NOMO-1 treated with DMSO at 0.1 percent for 48 hours (cell line): ENCODE results near the gene TRIM25.

Source experiments
- DNase-seq: peaks from one replicate; lab custom pipeline; 2025; ENCODE audit not compliant: unreplicated experiment; lab: John Stamatoyannopoulos, UW

TRIM25 gene

GRCh38 chr17:56870081-56870651 is 43.7 kb downstream of the TRIM25 start:
- no peak for DNase-seq

GRCh38 chr17:56868716-56869115 is 45.1 kb downstream of the TRIM25 start:
- no peak for DNase-seq

DNA sequence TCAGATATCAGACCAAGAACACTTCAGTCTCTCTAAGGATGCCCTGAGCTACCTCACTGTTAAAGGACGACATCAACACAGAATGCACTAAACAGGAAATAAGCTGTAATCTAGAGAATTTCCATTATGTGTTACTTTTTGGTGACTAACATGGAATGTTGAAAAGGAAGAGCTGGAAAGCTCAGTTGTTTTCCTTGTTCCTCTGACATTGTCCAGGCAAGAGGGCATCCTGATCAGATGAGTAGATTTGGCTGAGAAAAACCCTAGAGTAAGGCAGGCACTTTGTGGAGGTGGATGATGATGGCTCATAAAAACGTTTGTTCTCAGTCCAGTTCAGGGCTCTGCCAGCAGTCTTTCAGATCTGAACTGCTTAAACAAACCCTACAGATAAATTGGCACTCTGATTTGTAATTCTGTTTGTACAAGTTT is 45.9 kb downstream of the TRIM25 start:
- DNase-seq, result no peak

- no peak for DNase-seq
These were observed 47.4 kb downstream of the TRIM25 start for GRCh38 chr17:56866496-56866895.

DNA sequence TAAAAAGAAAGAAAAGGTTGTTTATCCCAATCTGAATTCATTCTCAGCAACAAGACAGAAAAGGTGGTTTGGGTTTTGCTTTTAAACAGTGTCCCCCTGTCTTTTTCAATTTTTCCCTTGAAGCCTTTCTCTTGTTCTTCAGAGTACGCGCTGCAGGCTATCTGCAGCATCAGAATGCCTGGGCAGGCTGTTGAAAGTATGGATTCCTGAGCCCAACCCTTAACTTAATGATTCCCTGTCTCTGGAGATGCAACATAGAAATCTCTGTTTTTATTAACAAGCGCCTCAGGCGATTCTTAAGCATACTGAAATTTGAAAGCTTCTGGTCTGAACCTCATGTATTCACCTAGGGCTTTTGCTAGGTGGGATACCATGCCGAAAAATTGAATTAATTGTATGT is 47.8 kb downstream of the TRIM25 start:
- no peak for DNase-seq

DNA sequence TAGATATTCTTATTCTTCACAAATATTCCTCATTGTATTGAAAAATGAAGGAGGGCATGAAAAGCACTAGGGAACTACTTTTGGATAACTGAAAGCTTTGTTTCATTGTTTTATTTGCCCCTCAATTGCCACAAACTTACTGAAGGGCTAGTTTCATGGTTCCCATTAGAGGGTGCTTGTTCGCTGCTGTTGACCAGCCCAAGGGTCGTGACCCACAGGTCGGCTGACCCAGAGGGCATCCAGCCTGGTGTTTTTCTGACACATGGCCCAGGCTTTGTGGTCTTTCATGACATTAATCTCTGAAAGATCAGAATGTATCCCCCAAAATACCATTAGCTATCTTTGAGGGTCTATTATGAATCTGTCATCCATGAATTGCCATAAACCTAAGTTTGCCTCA is 49.9 kb downstream of the TRIM25 start:
- no peak for DNase-seq

- no peak for DNase-seq
These were observed 52.0 kb downstream of the TRIM25 start for GRCh38 chr17:56861899-56862298.

- peak; percentile 11 for DNase-seq
These were observed 62.8 kb downstream of the TRIM25 start for GRCh38 chr17:56851008-56851407.

- DNase-seq, result no peak
These were observed 63.3 kb downstream of the TRIM25 start for GRCh38 chr17:56850591-56850990.

DNA sequence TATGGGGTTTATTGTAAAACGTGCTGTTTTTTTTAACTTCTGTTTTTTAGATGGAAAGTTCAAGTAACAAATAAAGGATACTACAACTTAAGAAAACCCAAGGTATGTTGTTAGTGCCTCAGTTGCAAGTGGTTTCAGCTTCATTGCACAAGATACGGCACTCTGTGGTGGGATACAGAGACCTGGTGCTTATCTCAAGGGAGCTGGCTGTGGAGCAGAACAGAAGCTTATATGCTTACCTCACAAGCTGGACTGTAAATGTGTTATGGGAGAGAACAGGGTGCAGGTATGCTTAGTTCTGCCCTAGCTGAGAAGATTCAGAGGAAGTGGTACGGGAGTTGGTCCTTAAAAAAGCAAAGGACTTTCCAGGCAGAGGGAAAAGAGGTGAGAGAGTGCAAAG is 64.7 kb downstream of the TRIM25 start:
- no peak for DNase-seq

- DNase-seq, result no peak
These were observed 66.7 kb downstream of the TRIM25 start for GRCh38 chr17:56847106-56847505.

- DNase-seq, result no peak
These were observed 67.9 kb downstream of the TRIM25 start for GRCh38 chr17:56845934-56846333.

- no peak for DNase-seq
These were observed 71.3 kb downstream of the TRIM25 start for GRCh38 chr17:56842577-56842976.

- no peak for DNase-seq
These were observed 75.2 kb downstream of the TRIM25 start for GRCh38 chr17:56838687-56839086.
